CD4-positive, alpha-beta T cell (primary cell): ENCODE results near the gene ZSCAN5C. TPM values are rescaled to one million over a fixed set of nuclear protein-coding genes. Genes with fewer than 3 reads are reported as not detected.
"Not testable (repeated sequence)": the region's sequence is repeated elsewhere in the genome, so short reads cannot be mapped to it uniquely, and the experiment has no call there.

ENCODE experiments used
- ATAC-seq: fragments of 200-7000 bp; cut with Tn5 transposase; one replicate; pipeline ENCODE4 v1.10.0; 2022; ENCODE audit warnings: mild to moderate bottlenecking; ENCODE audit not compliant: poor library complexity
- CTCF ChIA-PET: fragments of 350-600 bp; sonication (Branson Sonifier 250); formaldehyde crosslinking; loops from one replicate; lab custom pipeline; 2021; ENCODE audit warnings: antibody characterized with exemption, inconsistent platforms; lab: Charles Lee
- POLR2A ChIA-PET: fragments of 350-600 bp; sonication (Branson Sonifier 250); formaldehyde crosslinking; loops from one replicate; lab custom pipeline; 2021; ENCODE audit warnings: antibody characterized with exemption, inconsistent platforms; lab: Charles Lee
- DNase-seq, 14 experiments: peaks; one replicate each; pipeline ENCODE4 v3.0.0-alpha.2; 2013 to 2020; ENCODE audit warnings: mixed read lengths in 2 of 14
- H3K27ac ChIP-seq, 2 donors: one replicate each; pipeline versions ENCODE4 v1.5.1 to v1.7.0; 2013; ENCODE audit warnings: low read length in 2 of 2, low read depth in 1 of 2, mild to moderate bottlenecking in 1 of 2
- H3K27me3 ChIP-seq, 2 experiments: 1 replicate in 1 of 2; 2 replicates in 1 of 2; pipeline versions ENCODE4 v1.6.1 to v1.7.0; 2013; ENCODE audit warnings: low read length in 2 of 2, control low read depth in 1 of 2, mild to moderate bottlenecking in 1 of 2, moderate library complexity in 1 of 2; ENCODE audit not compliant: insufficient read depth in 2 of 2, control insufficient read depth in 1 of 2
- H3K36me3 ChIP-seq: one replicate; pipeline ENCODE4 v1.6.1; 2013; ENCODE audit warnings: low read length, control low read depth; ENCODE audit not compliant: insufficient read depth
- H3K4me1 ChIP-seq: one replicate; pipeline ENCODE4 v1.6.1; 2013; ENCODE audit warnings: low read length, control low read depth; ENCODE audit not compliant: insufficient read depth
- H3K4me3 ChIP-seq: one replicate; pipeline ENCODE4 v1.5.1; 2013; ENCODE audit warnings: mild to moderate bottlenecking, low read length, moderate library complexity
- H3K9me3 ChIP-seq, 2 experiments: 1 replicate in 1 of 2; 2 replicates in 1 of 2; pipeline versions ENCODE4 v1.6.1 to v1.7.0; 2013; ENCODE audit warnings: low read length in 2 of 2, mild to moderate bottlenecking in 2 of 2, control low read depth in 1 of 2, moderate library complexity in 1 of 2; ENCODE audit not compliant: control insufficient read depth in 1 of 2, insufficient read depth in 1 of 2
- H3K27ac Mint-ChIP-seq: one replicate; pipeline ENCODE4 v1.8.0; 2020; ENCODE audit warnings: mixed read lengths
- H3K27me3 Mint-ChIP-seq: one replicate; pipeline ENCODE4 v1.8.0; 2021; ENCODE audit warnings: mixed read lengths
- H3K36me3 Mint-ChIP-seq: one replicate; pipeline ENCODE4 v1.8.0; 2021; ENCODE audit warnings: low read depth, mixed read lengths
- H3K4me1 Mint-ChIP-seq: one replicate; pipeline ENCODE4 v1.8.0; 2021; ENCODE audit warnings: low read depth, mixed read lengths
- H3K4me3 Mint-ChIP-seq: one replicate; pipeline ENCODE4 v1.8.0; 2020; ENCODE audit warnings: mild to moderate bottlenecking, mixed read lengths
- H3K9me3 Mint-ChIP-seq: one replicate; pipeline ENCODE4 v1.8.0; 2020; ENCODE audit warnings: mixed read lengths
- intact Hi-C, 2 experiments: fragments of 100-400 bp; cut with DNase I in 1 of 2; cut with micrococcal nuclease in 1 of 2; formaldehyde crosslinking; loops; one replicate each; pipeline versions ENCODE4 v1.15.1 to v1.9.0; 2023 to 2025; cut with DNase I, micrococcal nuclease
- total RNA-seq, 174 experiments: library from RNA in 2 of 174; stranded (reverse) in 2 of 174; gene quantifications; one replicate each; pipeline ENCODE4 v1.2.3 and lab custom pipeline; 2021 to 2026
- TF ChIP-seq, protein P1 (sequence below): fragments of 200-600 bp; IDR thresholded peaks from one replicate; pipeline ENCODE4 v1.8.0; 2022; ENCODE audit warnings: antibody characterized with exemption, mild to moderate bottlenecking

ZSCAN5C gene
- total RNA-seq, 2 experiments from 2014 or later, result not detected

DNA sequence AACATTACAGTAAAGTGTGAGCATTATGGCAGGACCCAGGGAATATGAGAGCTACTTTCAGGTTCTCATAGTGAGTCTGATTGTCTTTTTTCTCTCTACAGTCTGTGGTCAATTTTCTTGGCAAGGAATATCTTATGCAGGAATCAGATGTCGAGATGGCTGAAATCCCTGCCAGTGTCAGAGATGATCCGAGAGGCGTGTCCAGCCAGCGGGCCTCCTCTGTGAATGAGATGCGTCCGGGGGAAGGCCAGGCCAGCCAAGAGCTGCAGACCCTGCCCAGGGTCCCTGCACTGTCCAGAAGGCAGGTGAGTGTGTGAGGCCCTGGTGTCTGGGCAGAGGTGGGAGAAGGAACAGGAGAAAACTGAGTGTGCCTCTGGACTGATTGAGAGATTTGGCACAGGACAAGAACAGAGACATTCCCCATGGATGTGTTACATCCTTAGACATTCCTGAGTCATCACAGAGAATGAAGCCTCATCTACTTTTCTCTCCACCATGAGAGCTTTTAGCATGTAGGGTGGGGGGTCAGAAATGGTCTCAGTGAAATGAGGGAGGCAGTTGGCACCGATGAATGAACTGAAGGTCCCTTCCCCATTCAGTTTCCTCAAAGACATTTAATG lies 43.2 kb downstream of the ZSCAN5C start:
- TF ChIP-seq, protein P1, sequence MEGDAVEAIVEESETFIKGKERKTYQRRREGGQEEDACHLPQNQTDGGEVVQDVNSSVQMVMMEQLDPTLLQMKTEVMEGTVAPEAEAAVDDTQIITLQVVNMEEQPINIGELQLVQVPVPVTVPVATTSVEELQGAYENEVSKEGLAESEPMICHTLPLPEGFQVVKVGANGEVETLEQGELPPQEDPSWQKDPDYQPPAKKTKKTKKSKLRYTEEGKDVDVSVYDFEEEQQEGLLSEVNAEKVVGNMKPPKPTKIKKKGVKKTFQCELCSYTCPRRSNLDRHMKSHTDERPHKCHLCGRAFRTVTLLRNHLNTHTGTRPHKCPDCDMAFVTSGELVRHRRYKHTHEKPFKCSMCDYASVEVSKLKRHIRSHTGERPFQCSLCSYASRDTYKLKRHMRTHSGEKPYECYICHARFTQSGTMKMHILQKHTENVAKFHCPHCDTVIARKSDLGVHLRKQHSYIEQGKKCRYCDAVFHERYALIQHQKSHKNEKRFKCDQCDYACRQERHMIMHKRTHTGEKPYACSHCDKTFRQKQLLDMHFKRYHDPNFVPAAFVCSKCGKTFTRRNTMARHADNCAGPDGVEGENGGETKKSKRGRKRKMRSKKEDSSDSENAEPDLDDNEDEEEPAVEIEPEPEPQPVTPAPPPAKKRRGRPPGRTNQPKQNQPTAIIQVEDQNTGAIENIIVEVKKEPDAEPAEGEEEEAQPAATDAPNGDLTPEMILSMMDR, result no peak
- intact Hi-C loops, result no loop called here
- H3K4me1 Mint-ChIP-seq, result no peaks in the 10 kb centered on the region
- H3K36me3 Mint-ChIP-seq, result no peaks in the 10 kb centered on the region
- POLR2A ChIA-PET, result no interaction called here
- no peaks in the 10 kb centered on the region for H3K27me3 Mint-ChIP-seq
- H3K4me3 Mint-ChIP-seq, result no peak overlapping the region
- Histone ChIP-seq H3K9me3 (no peaks in the 10 kb centered on the region), H3K4me3 (no peak overlapping the region), H3K27me3 (no peaks in the 10 kb centered on the region), H3K27ac (no peak overlapping the region), H3K36me3 (no peaks in the 10 kb centered on the region), H3K4me1 (no peaks in the 10 kb centered on the region)
- CTCF ChIA-PET, result no interaction called here
- no peak for DNase-seq
- no peak for ATAC-seq
- H3K9me3 Mint-ChIP-seq, result no peaks in the 10 kb centered on the region
- no peak overlapping the region for H3K27ac Mint-ChIP-seq

DNA sequence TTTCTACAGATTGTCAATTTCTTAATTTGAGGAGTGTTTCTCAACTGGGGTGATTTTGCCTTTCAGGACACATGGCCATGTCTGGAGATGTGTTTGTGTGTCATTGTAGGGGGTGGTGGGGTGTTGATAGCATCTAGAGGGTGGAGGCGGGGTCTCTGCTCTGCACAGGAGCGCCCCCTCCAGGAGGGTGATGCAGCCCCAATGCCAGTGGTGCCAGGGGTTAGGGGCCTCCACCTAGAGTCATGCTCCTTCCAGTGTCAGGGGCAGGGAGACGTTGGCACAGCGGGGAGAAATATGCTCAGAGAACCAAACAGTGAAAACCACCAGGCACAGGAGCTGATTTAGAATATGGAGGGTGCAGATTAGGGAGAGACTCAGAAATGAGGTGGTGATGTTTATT lies 43.7 kb downstream of the ZSCAN5C start:
- H3K27me3 ChIP-seq, H3K36me3 ChIP-seq, H3K27me3 Mint-ChIP-seq, H3K4me1 Mint-ChIP-seq, DNase-seq, H3K4me3 ChIP-seq, H3K36me3 Mint-ChIP-seq, H3K27ac Mint-ChIP-seq, intact Hi-C loops, H3K9me3 Mint-ChIP-seq, H3K9me3 ChIP-seq, H3K4me1 ChIP-seq, H3K27ac ChIP-seq, H3K4me3 Mint-ChIP-seq, CTCF ChIA-PET, ATAC-seq, POLR2A ChIA-PET: not testable (repeated sequence)

DNA sequence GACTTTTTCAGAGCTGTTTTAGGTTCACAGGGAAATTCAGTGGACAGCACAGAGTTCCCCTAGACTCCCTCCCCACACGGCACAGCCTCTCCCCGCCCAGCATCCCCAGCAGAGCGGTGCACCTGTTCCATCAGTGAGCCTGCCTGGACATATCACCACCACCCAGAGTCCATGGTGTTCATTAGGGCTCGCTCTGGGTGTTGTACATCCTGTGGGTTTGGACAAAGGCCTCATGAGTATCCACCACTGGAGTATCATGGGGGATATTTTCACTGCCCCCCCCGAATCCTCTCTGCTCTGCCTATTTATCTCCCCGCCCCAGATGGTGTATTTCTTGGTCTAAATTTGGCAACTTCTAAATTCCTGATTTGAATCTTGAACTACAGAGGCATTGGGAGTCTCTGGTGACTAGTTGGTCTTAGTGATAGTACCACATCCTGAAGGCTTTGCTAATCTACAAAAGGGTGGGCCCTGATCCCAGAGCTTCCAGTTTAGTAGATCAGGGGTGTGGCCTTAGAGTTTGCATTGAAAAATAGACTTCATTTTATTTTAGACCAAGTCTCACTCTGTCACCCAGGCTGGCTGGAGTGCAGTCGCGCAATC lies 46.8 kb downstream of the ZSCAN5C start:
- POLR2A ChIA-PET, CTCF ChIA-PET: not testable (repeated sequence)

DNA sequence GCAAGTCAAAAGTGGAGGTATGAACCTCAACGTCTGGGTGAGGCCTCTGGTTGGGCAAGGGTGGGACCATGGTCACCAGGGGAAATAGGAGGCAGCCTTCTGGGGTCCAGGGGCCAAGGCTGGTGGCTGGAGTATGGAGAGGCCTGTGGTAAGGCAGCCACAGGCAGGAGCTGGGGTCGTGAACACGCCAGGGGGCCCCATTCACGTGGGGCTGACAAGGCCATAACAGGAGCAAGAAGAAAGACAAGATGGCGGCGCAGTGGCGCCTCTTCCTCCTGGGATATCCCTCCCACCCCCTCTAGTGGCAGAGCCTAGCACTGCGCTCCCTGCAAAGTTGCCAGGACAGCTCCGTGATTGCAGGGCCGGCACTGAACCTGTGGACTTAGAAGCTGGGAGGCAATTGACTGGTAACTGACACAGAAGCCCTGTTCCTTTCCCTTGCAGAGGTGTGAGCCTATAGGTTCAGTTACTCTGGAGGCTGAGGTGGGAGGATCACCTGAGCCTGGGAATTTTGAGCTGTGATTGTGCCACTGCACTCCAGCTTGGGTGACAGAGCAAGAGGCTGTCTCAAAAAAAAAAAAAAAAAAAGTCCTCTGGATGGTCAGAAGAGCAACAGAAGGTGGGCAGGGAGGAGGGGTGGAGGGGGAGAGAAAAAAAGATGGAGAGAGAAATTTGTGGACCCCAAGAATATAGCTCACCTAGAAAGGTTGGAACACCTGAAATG lies 50.8 kb downstream of the ZSCAN5C start:
- TF ChIP-seq, protein P1, result peak; percentile 58
- peaks cover 3% of the 10 kb centered on the region for H3K4me1 ChIP-seq
- POLR2A ChIA-PET, result interaction anchor here (0.5 to 1.2 kb wide), 2 partner anchors 61 to 81 kb away, joined by 3 to 5 read pairs; no protein-coding TSS in a partner anchor
- ATAC-seq, result peak; percentile 80
- DNase-seq, result peak; percentile 43 to 79 (median 60)
- peaks cover 0 to 6% of the 10 kb centered on the region in 2 experiments for H3K9me3 ChIP-seq
- H3K27me3 ChIP-seq, result no peaks in the 10 kb centered on the region
- no peak overlapping the region for H3K4me3 ChIP-seq
- no peaks in the 10 kb centered on the region for H3K36me3 ChIP-seq
- H3K27ac Mint-ChIP-seq, result no peak overlapping the region
- H3K9me3 Mint-ChIP-seq, result no peaks in the 10 kb centered on the region
- H3K27me3 Mint-ChIP-seq, result no peaks in the 10 kb centered on the region
- H3K36me3 Mint-ChIP-seq, result no peaks in the 10 kb centered on the region
- H3K27ac ChIP-seq, result no peak overlapping the region
- CTCF ChIA-PET, result interaction anchor here (0.6 to 3.8 kb wide), 6 partner anchors 63 to 186 kb away, joined by 3 to 17 read pairs (median 4); no protein-coding TSS in a partner anchor
- intact Hi-C loops, result loop anchor here (1.0 to 5.0 kb wide), 5 partner anchors 79 to 844 kb away; no protein-coding TSS in a partner anchor
- no peak overlapping the region for H3K4me3 Mint-ChIP-seq
- no peaks in the 10 kb centered on the region for H3K4me1 Mint-ChIP-seq

More for the DNA sequence above, 46.8 kb downstream of the ZSCAN5C start:
- H3K4me3 Mint-ChIP-seq, H3K27ac ChIP-seq, H3K4me1 ChIP-seq, H3K9me3 Mint-ChIP-seq, H3K36me3 ChIP-seq, ATAC-seq, intact Hi-C loops, H3K4me3 ChIP-seq, H3K27me3 Mint-ChIP-seq, H3K36me3 Mint-ChIP-seq, DNase-seq, H3K4me1 Mint-ChIP-seq, H3K27me3 ChIP-seq, H3K9me3 ChIP-seq, H3K27ac Mint-ChIP-seq: not testable (repeated sequence)
